Tongue (tissue), 2 donors: ENCODE results near the gene KRTAP21-3. TPM values are rescaled to one million over a fixed set of nuclear protein-coding genes. Genes with fewer than 3 reads are reported as not detected.
A peak's percentile ranks its signal among the peaks of the same experiment; 100 is the strongest.
"Not testable (repeated sequence)": the region's sequence is repeated elsewhere in the genome, so short reads cannot be mapped to it uniquely, and the experiment has no call there.

ENCODE experiments used
- DNase-seq: peaks from one replicate; pipeline ENCODE4 v3.0.0-alpha.2; 2015
- total RNA-seq: library from RNA; depleted of rRNA; stranded (reverse); fragments of >200 nt; gene quantifications from one replicate; pipeline ENCODE4 v1.2.3, GENCODE V29; 2014

Gene KRTAP21-3
- not detected for total RNA-seq

- DNase-seq: no peak
Measured at GRCh38 chr21:30718239-30718909, at the start of gene KRTAP21-3. Gene KRTAP21-3, minus strand, starts transcription at chr21:30718777. Its CDS starts 18 bp downstream, at chr21:30718759.

- no peak for DNase-seq
Measured at GRCh38 chr21:30760776-30761175, 42.2 kb upstream of the KRTAP21-3 start.

- DNase-seq: peak; percentile 10
Measured at GRCh38 chr21:30758306-30758705, 39.7 kb upstream of the KRTAP21-3 start.

GRCh38 chr21:30755328-30755727, 36.8 kb upstream of the KRTAP21-3 start, which contains the start of gene KRTAP21-1:
Gene KRTAP21-1, minus strand, starts transcription at chr21:30755428. Its CDS starts 50 bp downstream, at chr21:30755378.
- not testable (repeated sequence) for DNase-seq

- no peak for DNase-seq
Measured at GRCh38 chr21:30747159-30747558, 28.6 kb upstream of the KRTAP21-3 start, which contains the start of gene KRTAP21-2. Gene KRTAP21-2, minus strand, starts transcription at chr21:30747259. Its CDS starts 57 bp downstream, at chr21:30747202.

- no peak for DNase-seq
Measured at GRCh38 chr21:30740462-30740861, 21.9 kb upstream of the KRTAP21-3 start.

GRCh38 chr21:30733026-30733425, 14.4 kb upstream of the KRTAP21-3 start:
- DNase-seq: peak; percentile 3

GRCh38 chr21:30726726-30727125, 8.1 kb upstream of the KRTAP21-3 start:
- no peak for DNase-seq

GRCh38 chr21:30719401-30719800, 824 bp upstream of the KRTAP21-3 start:
- no peak for DNase-seq

GRCh38 chr21:30717105-30717504, 1.5 kb downstream of the KRTAP21-3 start:
- no peak for DNase-seq

- DNase-seq: no peak
Measured at GRCh38 chr21:30714946-30715345, 3.6 kb downstream of the KRTAP21-3 start.

GRCh38 chr21:30714456-30714855, 4.1 kb downstream of the KRTAP21-3 start:
- DNase-seq: no peak

GRCh38 chr21:30713766-30714165, 4.8 kb downstream of the KRTAP21-3 start:
- no peak for DNase-seq

GRCh38 chr21:30710499-30710898, 8.1 kb downstream of the KRTAP21-3 start:
- no peak for DNase-seq

- no peak for DNase-seq
Measured at GRCh38 chr21:30707409-30707808, 11.2 kb downstream of the KRTAP21-3 start.

- no peak for DNase-seq
Measured at GRCh38 chr21:30695956-30696355, 22.6 kb downstream of the KRTAP21-3 start.

- no peak for DNase-seq
Measured at GRCh38 chr21:30689822-30690221, 28.8 kb downstream of the KRTAP21-3 start.

GRCh38 chr21:30684506-30684905, 34.1 kb downstream of the KRTAP21-3 start:
- no peak for DNase-seq

GRCh38 chr21:30680586-30680985, 38.0 kb downstream of the KRTAP21-3 start:
- DNase-seq: no peak

GRCh38 chr21:30676737-30677136, 41.8 kb downstream of the KRTAP21-3 start:
- DNase-seq: no peak

- DNase-seq: no peak
Measured at GRCh38 chr21:30674312-30674711, 44.3 kb downstream of the KRTAP21-3 start.

GRCh38 chr21:30672985-30673650, 45.5 kb downstream of the KRTAP21-3 start:
- no peak for DNase-seq

- no peak for DNase-seq
Measured at GRCh38 chr21:30668776-30669175, 49.8 kb downstream of the KRTAP21-3 start.
